Muscle of arm (tissue), 14 donors: ENCODE results near the gene MFNG. TPM values are rescaled to one million over a fixed set of nuclear protein-coding genes. Genes with fewer than 3 reads are reported as not detected.
A peak's percentile ranks its signal among the peaks of the same experiment; 100 is the strongest.
"Not testable (repeated sequence)": the region's sequence is repeated elsewhere in the genome, so short reads cannot be mapped to it uniquely, and the experiment has no call there.

ENCODE experiments used
- DNase-seq: peaks from one replicate; pipeline ENCODE4 v3.0.0-alpha.2; 2013
- long read RNA-seq, 11 donors: transcript quantifications; one replicate each; lab custom pipeline, GENCODE V29; 2026
- polyA plus RNA-seq, 12 donors: library from polyadenylated mRNA; unstranded; fragments of 120-200 nt; gene quantifications; one replicate each; pipeline ENCODE4 v1.2.1, GENCODE V29; 2013; ENCODE audit not compliant: insufficient read length in 12 of 12

The MFNG gene
- polyA plus RNA-seq: 1 to 10 TPM in 10 of 12 donors, not detected in 2; 4.5 to 9.9 (median 5.7) TPM
- long read RNA-seq, donor 1: 0 reads
- long read RNA-seq, donor 2: 0 reads
- long read RNA-seq, donor 3: 0 reads
- long read RNA-seq, donor 4: 0 reads
- long read RNA-seq, donor 5, partial matches to known transcripts: 0 of 1 reads
- long read RNA-seq, donor 5, other reads (novel, unspliced or antisense): 0 of 1 reads
- long read RNA-seq, donor 6, partial matches to known transcripts: 0 of 2 reads
- long read RNA-seq, donor 6, other reads (novel, unspliced or antisense): 0 of 2 reads
- long read RNA-seq, donor 7: 0 reads
- long read RNA-seq, donor 8, partial matches to known transcripts: 0 of 3 reads
- long read RNA-seq, donor 8, other reads (novel, unspliced or antisense): 0 of 3 reads
- long read RNA-seq, donor 9, partial matches to known transcripts: 0 of 1 reads
- long read RNA-seq, donor 9, other reads (novel, unspliced or antisense): 0 of 1 reads
- long read RNA-seq, donor 10, partial matches to known transcripts: 0 of 3 reads
- long read RNA-seq, donor 10, other reads (novel, unspliced or antisense): 0 of 3 reads
- long read RNA-seq, donor 11, partial matches to known transcripts: 0 of 2 reads
- long read RNA-seq, donor 11, other reads (novel, unspliced or antisense): 0 of 2 reads

DNA sequence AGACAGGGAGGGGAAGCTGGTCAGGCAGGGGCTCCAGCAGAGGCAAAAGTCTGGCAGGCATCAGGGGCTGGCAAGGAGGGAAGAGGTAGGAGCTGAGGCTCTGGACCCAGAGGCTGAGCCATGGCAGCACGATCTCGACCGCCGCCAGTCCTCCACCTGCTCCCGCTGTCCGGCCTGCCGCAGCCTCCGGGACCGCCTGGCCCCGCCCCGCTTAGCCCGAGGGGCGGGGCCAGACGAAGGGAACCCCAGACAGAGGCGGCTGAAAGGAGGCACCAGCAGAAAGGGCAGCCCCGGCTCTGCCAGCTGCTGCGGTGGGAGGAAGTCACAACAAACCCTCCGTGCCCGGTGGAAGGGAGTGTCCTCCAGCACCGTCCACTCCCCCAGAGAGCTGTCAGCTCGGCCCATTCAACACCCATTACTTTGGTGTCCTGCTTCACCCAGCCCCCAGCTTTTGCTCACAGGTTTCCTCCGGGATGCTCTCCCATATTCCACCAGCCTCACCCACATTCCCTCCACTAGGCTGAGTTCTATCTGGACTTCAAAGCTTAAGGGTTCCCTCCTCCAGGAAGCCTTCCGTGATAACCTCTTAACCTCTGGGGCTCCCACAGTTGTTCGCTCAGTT lies at the start of gene MFNG:
MFNG (minus strand) TSS at position 161 of the 622 bp plus-strand sequence. CDS start 207 bp downstream, outside the sequence.
- peak; percentile 35 for DNase-seq

GRCh38 chr22:37535159-37535558 lies 49.0 kb upstream of the MFNG start:
- no peak for DNase-seq

- DNase-seq: no peak
These were observed 48.3 kb upstream of the MFNG start for GRCh38 chr22:37534445-37534844.

DNA sequence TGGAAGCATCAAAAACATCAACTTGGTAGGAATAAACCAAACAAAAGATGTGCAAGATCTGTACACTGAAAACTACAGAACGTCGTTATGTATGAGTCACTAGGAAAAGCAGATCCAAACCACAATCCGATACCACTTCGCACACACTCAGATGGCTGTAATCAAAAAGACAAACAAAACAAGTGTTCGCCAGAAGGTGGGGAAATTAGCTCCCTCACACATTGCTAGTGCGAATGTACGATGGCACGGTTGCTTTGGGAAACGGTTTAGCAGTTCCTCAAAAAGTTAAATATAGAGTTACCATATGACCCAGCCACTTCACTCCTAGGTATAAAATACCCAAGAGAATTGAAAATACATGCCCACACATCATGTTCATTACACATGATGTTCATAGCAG lies 47.8 kb upstream of the MFNG start:
- no peak for DNase-seq

- no peak for DNase-seq
These were observed 43.6 kb upstream of the MFNG start for GRCh38 chr22:37529652-37530345.

- not testable (repeated sequence) for DNase-seq
These were observed 41.8 kb upstream of the MFNG start for GRCh38 chr22:37527952-37528351.

- DNase-seq: not testable (repeated sequence)
These were observed 41.0 kb upstream of the MFNG start for GRCh38 chr22:37527081-37527752.

GRCh38 chr22:37526376-37526775 lies 40.2 kb upstream of the MFNG start:
- no peak for DNase-seq

DNA sequence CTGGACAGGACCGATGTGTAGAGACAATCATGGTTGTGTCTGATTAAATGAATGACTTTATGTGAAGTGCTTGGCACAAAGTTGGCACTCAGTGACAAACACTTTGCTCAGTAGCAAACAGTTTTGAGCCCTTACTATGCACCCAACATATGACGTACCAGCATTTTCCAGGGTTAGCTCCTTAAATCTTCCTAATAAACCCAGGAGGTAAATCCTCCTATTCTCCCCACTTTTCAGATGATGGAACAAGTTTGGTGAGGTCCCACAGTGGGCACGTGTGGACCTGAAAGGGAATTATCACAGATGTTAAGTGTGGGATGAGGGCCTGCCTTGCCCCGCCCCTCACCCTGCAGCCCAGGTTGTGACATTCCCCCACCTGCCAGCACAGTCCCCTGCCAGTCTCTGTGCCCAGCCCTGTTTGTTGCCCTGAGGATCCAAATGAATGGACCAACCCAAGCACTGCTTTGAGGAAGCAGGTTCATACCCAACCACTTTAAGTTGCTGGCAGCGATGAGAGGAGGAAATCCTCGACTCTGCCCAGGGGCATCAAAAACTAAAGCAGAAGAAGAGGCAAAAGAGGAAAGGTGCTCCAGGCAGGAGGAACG lies 39.7 kb upstream of the MFNG start:
- no peak for DNase-seq

GRCh38 chr22:37525073-37525745 lies 39.0 kb upstream of the MFNG start:
- DNase-seq: no peak

GRCh38 chr22:37522482-37522881 lies 36.3 kb upstream of the MFNG start:
- no peak for DNase-seq

DNA sequence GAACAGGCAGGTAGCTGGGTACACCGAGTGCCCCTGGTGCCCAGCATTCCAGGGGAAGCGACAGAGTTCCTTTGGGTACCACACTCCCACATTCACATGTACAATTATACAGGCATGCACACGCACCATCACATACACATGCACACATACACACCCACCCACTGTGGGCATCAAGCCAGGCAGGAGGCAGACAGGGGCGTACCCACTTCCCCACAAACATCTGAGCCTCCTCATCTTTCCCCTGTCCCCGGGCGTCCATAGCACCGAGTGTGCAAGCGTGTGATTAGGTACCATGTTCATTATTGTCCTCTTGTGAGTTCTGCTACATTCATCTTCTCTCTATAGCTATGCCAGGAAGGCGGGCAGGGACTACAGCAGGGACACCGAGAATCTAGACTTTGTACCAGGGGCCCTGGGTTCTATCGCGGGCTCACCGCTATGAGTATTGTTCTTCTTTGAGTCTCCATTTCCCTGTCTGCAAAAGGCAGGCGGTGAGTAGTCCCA lies 35.1 kb upstream of the MFNG start:
- no peak for DNase-seq

DNA sequence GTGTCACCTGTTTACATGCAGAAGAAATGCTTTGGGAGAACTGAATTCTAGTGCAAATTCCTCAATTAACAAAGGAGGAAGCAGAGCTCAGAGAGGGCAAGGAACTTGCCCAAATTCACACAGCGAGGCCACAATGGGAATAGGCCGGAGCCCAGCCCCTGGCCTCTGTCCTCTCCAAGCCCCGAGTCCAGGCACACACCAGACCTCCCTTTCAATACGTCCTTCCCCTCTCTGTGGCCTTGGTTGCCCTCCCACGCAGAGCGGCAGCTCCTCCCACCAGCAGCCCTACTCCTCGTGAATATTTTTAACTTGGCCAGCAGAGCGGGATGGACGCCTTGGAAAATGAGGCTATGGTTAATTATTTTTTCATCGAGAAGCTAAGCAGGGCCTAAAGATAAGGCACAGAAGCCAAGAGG lies 34.6 kb upstream of the MFNG start:
- no peak for DNase-seq

- no peak for DNase-seq
These were observed 33.3 kb upstream of the MFNG start, which contains the start of gene CARD10 for GRCh38 chr22:37519268-37520195. TSS of gene CARD10 (minus strand) at chr22:37519415. CDS start at chr22:37519200, 215 bp downstream.

DNA sequence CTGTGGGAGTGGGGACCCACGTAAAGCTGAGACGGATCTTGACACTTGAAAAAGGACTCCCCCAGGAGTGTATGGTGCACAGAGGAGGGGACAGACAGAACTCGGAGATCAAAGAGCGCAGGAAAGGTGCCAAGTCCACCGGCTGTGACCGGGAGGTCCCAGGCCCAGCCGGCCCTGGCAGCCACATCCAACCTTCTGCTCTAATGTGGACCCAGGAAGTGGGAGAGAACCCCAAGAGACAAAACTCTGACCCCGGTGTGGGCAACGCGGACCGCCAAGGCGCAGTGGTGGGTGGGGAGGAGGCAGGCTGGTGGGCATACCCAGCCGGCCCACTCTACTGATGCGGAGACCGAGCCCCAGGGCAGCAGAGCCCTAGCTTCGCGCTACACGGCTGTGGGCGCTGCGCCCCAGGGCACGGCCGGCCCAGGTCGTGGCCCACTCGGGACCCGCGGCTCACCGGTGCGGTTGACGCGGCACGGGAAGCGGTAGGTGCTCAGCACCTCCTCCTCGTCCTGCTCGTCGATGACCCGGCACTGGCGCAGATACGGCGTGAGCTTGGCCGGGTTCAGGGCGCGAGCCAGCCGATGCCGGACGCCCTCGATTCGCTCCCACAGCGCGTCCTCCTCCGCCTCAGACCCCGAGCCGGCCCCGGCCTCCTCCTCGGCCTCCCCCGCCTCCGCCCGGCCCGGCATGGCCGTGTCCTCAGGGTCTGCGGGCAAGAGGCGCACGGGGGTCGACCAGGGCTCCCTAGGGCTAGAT lies 32.5 kb upstream of the MFNG start:
- no peak for DNase-seq

DNA sequence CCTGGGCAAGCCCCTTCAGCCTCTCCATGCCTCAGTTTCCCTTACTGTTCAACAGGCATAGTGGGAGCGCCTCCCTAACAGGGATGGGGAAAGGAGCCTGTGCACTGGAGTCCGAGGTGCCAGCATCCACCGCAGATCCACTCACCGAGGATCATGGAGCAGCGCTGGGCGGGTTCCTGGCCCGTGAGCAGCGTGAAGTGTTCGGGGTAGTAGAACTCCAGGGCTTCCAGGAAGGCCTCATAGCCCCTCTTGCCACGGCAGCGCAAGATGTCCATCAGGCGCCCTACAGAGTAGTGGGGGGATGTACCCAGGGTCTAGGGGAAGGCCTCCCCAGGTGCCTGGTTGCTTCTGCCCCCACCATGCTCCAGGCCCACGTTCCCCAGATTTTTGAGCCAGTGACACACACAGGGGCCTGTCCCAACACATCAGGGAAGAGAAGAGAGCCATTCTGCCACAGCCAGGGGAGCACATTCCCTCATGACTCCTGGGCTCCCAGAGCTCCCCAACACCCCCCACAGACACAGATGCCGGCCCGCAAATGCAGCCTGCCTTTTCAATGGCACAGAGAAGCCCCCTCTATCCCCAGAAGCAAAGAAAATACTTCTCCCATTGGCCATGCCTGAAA lies 31.8 kb upstream of the MFNG start:
- DNase-seq: no peak

DNA sequence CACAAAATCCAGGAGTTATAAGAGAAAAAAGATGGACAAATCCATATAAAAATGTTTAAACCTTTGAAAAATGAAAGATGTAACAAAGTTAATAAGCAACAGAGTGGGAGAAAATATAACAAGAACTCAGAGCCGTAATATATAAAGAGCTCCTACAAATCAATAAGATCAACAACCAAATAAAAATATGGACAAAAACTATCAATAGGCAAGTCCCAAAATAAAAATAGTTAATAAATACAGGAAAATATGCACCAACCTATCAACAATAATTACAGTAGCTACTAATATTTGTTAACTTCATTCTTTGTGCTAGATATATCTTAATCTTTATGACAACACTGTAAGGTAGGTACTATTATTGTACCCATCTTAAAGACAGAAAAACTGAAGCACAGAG lies 30.3 kb upstream of the MFNG start:
- no peak for DNase-seq

GRCh38 chr22:37515901-37516300 lies 29.7 kb upstream of the MFNG start:
- DNase-seq: no peak
